ENCODE results near the gene SPTB.
A peak's percentile ranks its signal among the peaks of the same experiment; 100 is the strongest.

SPTB gene

DNA sequence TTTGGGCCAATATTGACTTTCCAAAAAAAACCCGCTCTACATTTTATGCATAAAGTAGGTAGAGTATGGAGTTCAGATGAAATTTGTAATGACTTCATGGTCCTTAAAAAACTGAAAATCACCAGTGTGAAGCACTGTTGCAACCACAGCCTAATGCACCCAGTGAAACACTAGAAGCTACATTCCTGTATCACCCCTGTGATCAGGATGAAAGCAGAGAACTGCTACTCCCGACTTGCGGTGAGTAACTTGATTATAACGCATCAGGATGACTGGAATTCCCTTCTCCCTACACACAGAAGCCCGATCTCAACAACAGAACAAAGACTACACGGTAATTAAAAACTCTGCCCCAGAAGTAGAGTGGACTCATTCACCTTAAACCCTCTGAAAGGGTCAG lies 33.8 kb downstream of the SPTB start:
- peak in 1 of 2 donors; percentile 13 for DNase-seq (ENCODE audit: low read depth in 2 of 2)
- TF ChIP-seq CTCF (IDR thresholded peaks at IDR 0.05; ENCODE audit: low read depth, low read length), result no peak
- H3K4me3 ChIP-seq (replicated peaks in 1 of 2; ENCODE audit: low read depth in 2 of 2, low read length in 2 of 2), result no peak overlapping the region

DNA sequence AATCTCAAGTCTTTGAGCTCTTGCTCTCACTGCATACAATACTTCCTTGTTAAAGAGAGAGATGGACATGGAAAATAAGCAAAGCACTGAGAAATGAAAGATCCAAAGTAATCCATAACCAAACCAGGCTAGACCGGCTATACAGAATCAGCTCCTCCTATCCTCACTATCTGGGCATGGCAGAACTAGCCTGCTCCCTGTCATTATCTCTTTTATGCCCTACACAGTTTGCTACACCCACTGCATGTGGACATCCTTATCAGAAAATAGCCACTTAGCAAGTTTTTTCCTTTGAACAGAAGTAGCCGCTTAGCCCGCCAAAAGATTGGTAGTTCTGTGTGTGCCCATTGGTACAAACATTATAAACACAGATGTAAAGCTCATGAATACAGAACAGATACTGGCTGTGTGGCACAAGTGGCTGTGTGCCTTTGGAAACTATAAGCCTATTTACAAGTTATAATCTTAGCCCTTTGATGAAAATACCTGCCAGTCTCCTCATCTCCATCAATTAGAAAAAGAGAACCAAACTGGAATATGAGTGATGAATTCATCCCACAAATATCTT lies 34.7 kb downstream of the SPTB start:
- TF ChIP-seq CTCF (IDR thresholded peaks at IDR 0.05; ENCODE audit: low read depth, low read length), result no peak
- no peak overlapping the region for H3K4me3 ChIP-seq (replicated peaks in 1 of 2; ENCODE audit: low read depth in 2 of 2, low read length in 2 of 2)
- no peak for DNase-seq (ENCODE audit: low read depth in 2 of 2)

GRCh38 chr14:64844272-64844671 lies 35.4 kb downstream of the SPTB start:
- no peak for DNase-seq (ENCODE audit: low read depth in 2 of 2)

DNA sequence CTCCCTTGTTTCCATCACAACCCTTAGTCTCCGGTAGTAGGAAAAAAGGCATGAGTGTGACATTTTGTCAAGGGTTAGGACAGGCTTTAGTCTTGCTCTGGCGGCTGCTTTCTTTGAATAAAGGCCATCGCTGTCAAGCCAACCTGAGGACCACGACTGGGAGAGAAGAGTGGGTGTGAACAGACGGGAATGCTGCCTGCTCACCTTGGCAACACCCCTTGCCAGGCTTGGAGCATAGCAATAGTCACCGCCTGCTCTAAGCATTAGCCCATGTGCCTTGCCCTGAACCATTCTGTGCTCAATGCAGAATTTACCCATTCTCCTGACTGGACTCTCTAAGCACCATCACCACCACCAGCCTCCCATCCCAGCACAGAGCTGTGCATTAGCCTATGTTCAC lies 36.2 kb downstream of the SPTB start:
- no peak for TF ChIP-seq CTCF (IDR thresholded peaks at IDR 0.05; ENCODE audit: low read depth, low read length)
- DNase-seq (ENCODE audit: low read depth in 2 of 2), result no peak
- no peak overlapping the region for H3K4me3 ChIP-seq (replicated peaks in 1 of 2; ENCODE audit: low read depth in 2 of 2, low read length in 2 of 2)

More at GRCh38 chr14:64844272-64844671, 35.4 kb downstream of the SPTB start:
- no peak overlapping the region for H3K4me3 ChIP-seq (replicated peaks in 1 of 2; ENCODE audit: low read depth in 2 of 2, low read length in 2 of 2)
- TF ChIP-seq CTCF (IDR thresholded peaks at IDR 0.05; ENCODE audit: low read depth, low read length), result no peak

- H3K4me3 ChIP-seq (replicated peaks in 1 of 2; ENCODE audit: low read depth in 2 of 2, low read length in 2 of 2), result no peak overlapping the region
- peak in 1 of 2 donors; percentile 24 for DNase-seq (ENCODE audit: low read depth in 2 of 2)
Observed at GRCh38 chr14:64841772-64842750, 37.6 kb downstream of the SPTB start.

GRCh38 chr14:64841121-64841651 lies 38.5 kb downstream of the SPTB start:
- TF ChIP-seq CTCF (IDR thresholded peaks at IDR 0.05; ENCODE audit: low read depth, low read length), result peak; percentile 35
- no peak overlapping the region for H3K4me3 ChIP-seq (replicated peaks in 1 of 2; ENCODE audit: low read depth in 2 of 2, low read length in 2 of 2)
- DNase-seq (ENCODE audit: low read depth in 2 of 2), result peak; percentile 43 to 63

More at GRCh38 chr14:64841772-64842750, 37.6 kb downstream of the SPTB start:
- TF ChIP-seq CTCF (IDR thresholded peaks at IDR 0.05; ENCODE audit: low read depth, low read length), result no peak
